GM12878 (cell line): ENCODE data around the gene PVALEF. TPM values are rescaled to one million over a fixed set of nuclear protein-coding genes. Genes with fewer than 3 reads are reported as not detected.

Experiments
- ATAC-seq: fragments of 200-7000 bp; cut with Tn5 transposase; 3 replicates; pipeline ENCODE4 v1.9.1; 2020; ENCODE audit warnings: mild to moderate bottlenecking, moderate library complexity
- BruUV-seq: library from RNA; stranded (reverse); fragments of 400-500 nt; replicated peaks from 2 replicates; lab custom pipeline; 2021; lab: Mats Ljungman, UMichigan
- CTCF ChIA-PET: fragments of 300-600 bp; sonication (Branson Sonifier 250); formaldehyde crosslinking; extraction: SDS; loops from one replicate; lab custom pipeline; 2021; ENCODE audit warnings: inconsistent platforms; lab: Yijun Ruan, JAX
- POLR2A ChIA-PET: fragments of 350-600 bp; formaldehyde crosslinking; extraction: SDS; loops from one replicate; lab custom pipeline; 2021; ENCODE audit warnings: inconsistent platforms; lab: Charles Lee
- RAD21 ChIA-PET: fragments of 300-600 bp; sonication (Branson Sonifier 250); formaldehyde crosslinking; loops from one replicate; lab custom pipeline; 2023; ENCODE audit warnings: antibody characterized with exemption; ENCODE audit not compliant: unreplicated experiment; lab: Charles Lee
- SMC1A ChIA-PET: fragments of 300-600 bp; sonication (Branson Sonifier 250); formaldehyde crosslinking; loops from one replicate; lab custom pipeline; 2023; ENCODE audit not compliant: unreplicated experiment, uncharacterized antibody; lab: Charles Lee
- DNase-seq: peaks from one replicate; pipeline ENCODE4 v3.0.0-alpha.2; 2011; ENCODE audit warnings: low read depth, low spot score
- FAIRE-seq: peaks from 3 replicates; lab custom pipeline; 2011; peaks lifted over from hg19 to GRCh38; lab: Jason Lieb, UNC
- H2AFZ ChIP-seq: 2 replicates; pipeline ENCODE4 v1.6.0; 2011; ENCODE audit warnings: low read depth, low read length, control low read depth; ENCODE audit not compliant: control insufficient read depth
- H3K27ac ChIP-seq: 2 replicates; pipeline ENCODE4 v1.5.1; 2011; ENCODE audit warnings: control low read depth; ENCODE audit not compliant: control insufficient read depth, insufficient read depth
- H3K27me3 ChIP-seq, 2 experiments: replicated peaks in 1 of 2; 2 replicates each; pipeline versions ENCODE4 v1.6.0 to v1.6.1; 2011; ENCODE audit warnings: low read length in 1 of 2; ENCODE audit not compliant: control insufficient read depth in 2 of 2, insufficient read depth in 2 of 2
- H3K36me3 ChIP-seq, 2 experiments: 2 replicates each; pipeline ENCODE4 v1.5.1; 2011; ENCODE audit warnings: low read length in 1 of 2; ENCODE audit not compliant: control insufficient read depth in 2 of 2, insufficient read depth in 2 of 2
- H3K4me1 ChIP-seq: 2 replicates; pipeline ENCODE4 v1.6.1; 2011; ENCODE audit warnings: mild to moderate bottlenecking, low read length, moderate library complexity, mixed read lengths; ENCODE audit not compliant: control insufficient read depth, insufficient read depth
- H3K4me2 ChIP-seq: 2 replicates; pipeline ENCODE4 v1.6.0; 2011; ENCODE audit warnings: control low read depth; ENCODE audit not compliant: control insufficient read depth, insufficient read depth
- H3K4me3 ChIP-seq: fragments of 200-600 bp; sonication (generic); 2 replicates; pipeline ENCODE4 v1.5.1; 2016
- H3K79me2 ChIP-seq: 2 replicates; pipeline ENCODE4 v1.6.0; 2011; ENCODE audit warnings: low read length; ENCODE audit not compliant: control insufficient read depth, insufficient read depth
- H3K9ac ChIP-seq: 2 replicates; pipeline ENCODE4 v1.8.0; 2011; ENCODE audit warnings: low read length, control low read depth, mixed read lengths; ENCODE audit not compliant: control insufficient read depth, insufficient read depth
- H3K9me3 ChIP-seq: replicated peaks from 3 replicates; pipeline ENCODE4 v1.5.1; 2011; ENCODE audit warnings: mild to moderate bottlenecking, low read length; ENCODE audit not compliant: control insufficient read depth, insufficient read depth
- H4K20me1 ChIP-seq: 2 replicates; pipeline ENCODE4 v1.6.0; 2011; ENCODE audit not compliant: control insufficient read depth, insufficient read depth
- CREM ChIP-seq: IDR thresholded peaks from 2 replicates; pipeline ENCODE4 v1.6.1; 2014; ENCODE audit warnings: antibody characterized with exemption, low read depth
- ESRRA ChIP-seq: IDR thresholded peaks from 2 replicates; pipeline ENCODE4 v1.6.1; 2012; ENCODE audit warnings: mild to moderate bottlenecking, low read length, improper control_type of control experiment
- HDGF ChIP-seq: fragments of 450-650 bp; IDR thresholded peaks from 2 replicates; pipeline ENCODE4 v1.6.1; 2016; ENCODE audit warnings: antibody characterized with exemption
- KDM1A ChIP-seq: fragments of 200-600 bp; sonication (generic); IDR thresholded peaks from 2 replicates; pipeline ENCODE4 v1.6.1; 2016; ENCODE audit warnings: borderline replicate concordance
- LARP7 ChIP-seq: fragments of 450-650 bp; IDR thresholded peaks from 2 replicates; pipeline ENCODE4 v1.6.1; 2017; ENCODE audit warnings: mild to moderate bottlenecking
- NFIC ChIP-seq: IDR thresholded peaks from 2 replicates; pipeline ENCODE4 v1.6.1; 2012; ENCODE audit warnings: low read depth, mild to moderate bottlenecking, inconsistent platforms, low read length, moderate library complexity
- NFYB ChIP-seq: IDR thresholded peaks from 2 replicates; pipeline ENCODE4 v1.6.1; 2011; ENCODE audit warnings: low read depth, mild to moderate bottlenecking, low read length, improper control_type of control experiment, moderate library complexity; ENCODE audit not compliant: insufficient read depth
- NR2C1 ChIP-seq: fragments of 450-650 bp; IDR thresholded peaks from 2 replicates; pipeline ENCODE4 v1.6.1; 2017; ENCODE audit warnings: antibody characterized with exemption, mild to moderate bottlenecking, moderate library complexity
- PAX5 ChIP-seq: IDR thresholded peaks from 2 replicates; pipeline ENCODE4 v1.6.1; 2011; ENCODE audit warnings: low read depth, low read length, borderline replicate concordance
- POLR2AphosphoS2 ChIP-seq: IDR thresholded peaks from 2 replicates; pipeline ENCODE4 v1.6.1; 2011; ENCODE audit warnings: low read depth, mild to moderate bottlenecking, low read length, improper control_type of control experiment, moderate library complexity
- RFX5 ChIP-seq: IDR thresholded peaks from 2 replicates; pipeline ENCODE4 v1.6.1; 2011; ENCODE audit warnings: low read depth, low read length, improper control_type of control experiment
- SMARCA5 ChIP-seq: fragments of 450-650 bp; IDR thresholded peaks from 2 replicates; pipeline ENCODE4 v1.6.1; 2017; ENCODE audit warnings: mild to moderate bottlenecking
- SRF ChIP-seq, 2 experiments: IDR thresholded peaks; 2 replicates each; pipeline ENCODE4 v1.6.1; 2011; ENCODE audit warnings: low read depth in 2 of 2, low read length in 2 of 2, mild to moderate bottlenecking in 1 of 2, moderate library complexity in 1 of 2
- TARDBP ChIP-seq: IDR thresholded peaks from 2 replicates; pipeline ENCODE4 v1.6.1; 2016; ENCODE audit warnings: borderline replicate concordance
- TBL1XR1 ChIP-seq: IDR thresholded peaks from 2 replicates; pipeline ENCODE4 v1.6.1; 2012; ENCODE audit warnings: low read depth, low read length, improper control_type of control experiment
- USF2 ChIP-seq: IDR thresholded peaks from 2 replicates; pipeline ENCODE4 v1.6.1; 2011; ENCODE audit warnings: low read depth, low read length, improper control_type of control experiment, borderline replicate concordance
- ZBTB40 ChIP-seq: fragments of 450-650 bp; IDR thresholded peaks from 2 replicates; pipeline ENCODE4 v1.6.1; 2016; ENCODE audit warnings: mild to moderate bottlenecking, moderate library complexity, borderline replicate concordance
- ZNF274 ChIP-seq: IDR thresholded peaks from one replicate; pipeline ENCODE4 v1.8.0; 2011; ENCODE audit not compliant: insufficient read length, insufficient read depth
- ZNF622 ChIP-seq: fragments of 450-650 bp; IDR thresholded peaks from 2 replicates; pipeline ENCODE4 v1.6.1; 2017; ENCODE audit warnings: mild to moderate bottlenecking, inconsistent platforms
- WGBS: methylation state at CpG from one replicate; pipeline ENCODE4 v1.1.6; 2016; ENCODE audit warnings: low lambda C conversion rate; ENCODE audit not compliant: insufficient replicate concordance, insufficient coverage; ENCODE audit errors: missing lambda C conversion rate; 5-methylcytosine and 5-hydroxymethylcytosine counted together
- in situ Hi-C: fragments of 300-500 bp; cut with MboI; formaldehyde crosslinking; loops from 9 replicates; pipeline ENCODE4 v1.14.3; 2018; ENCODE audit warnings: mixed read lengths
- intact Hi-C: fragments of 100-400 bp; cut with micrococcal nuclease; formaldehyde crosslinking; loops from one replicate; pipeline ENCODE4 v1.14.2; 2022; ENCODE audit not compliant: unreplicated experiment
- polyA plus RNA-seq, 11 experiments: library from polyadenylated mRNA; depleted of rRNA in 4 of 11; unstranded in 6 of 11; stranded (reverse) in 5 of 11; fragments of >200 nt; fragmentation: Nextera tagmentation in 4 of 11; fragmentation: Illumina TruSeq in 1 of 11; extraction: Ambion mirVana in 4 of 11; extraction: Trizol in 1 of 11; gene quantifications; 1 replicate in 1 of 11; 2 replicates in 10 of 11; pipeline versions ENCODE4 v1.2.1 to v1.2.3, GENCODE V29; 2011 to 2016; ENCODE audit warnings: inconsistent platforms in 2 of 11, missing spikeins in 2 of 11, low read depth in 1 of 11
- total RNA-seq, 4 experiments: library from RNA; depleted of rRNA in 3 of 4; stranded (reverse); fragments of >200 nt in 3 of 4; fragmentation: Illumina TruSeq in 1 of 4; extraction: Trizol in 1 of 4; gene quantifications; 2 replicates each; pipeline versions ENCODE4 v1.2.1 to v1.2.3, GENCODE V29; 2013 to 2021

PVALEF gene
- total and polyA plus RNA-seq, 10 of the 15 experiments (the other 5 are each of a cell fraction or from before 2014, with no cell fraction given): not detected

GRCh38 chr17:81179220-81179619, 13.9 kb downstream of the PVALEF start:
- no peaks in the 10 kb centered on the region for H3K27me3 ChIP-seq
- WGBS: 13% methylated on average over 9 of the region's 9 CpGs
- CTCF ChIA-PET: no interaction called here
- no peak overlapping the region for H3K9ac ChIP-seq
- BruUV-seq: no TSS peak
- H4K20me1 ChIP-seq: no peaks in the 10 kb centered on the region
- no peak; the same call in 2 of the 3 replicates for ATAC-seq
- TF ChIP-seq NR2C1: no peak
- TF ChIP-seq NFIC: no peak
- no peak for TF ChIP-seq ZNF622
- TF ChIP-seq ESRRA: no peak
- no peak for TF ChIP-seq RFX5
- TF ChIP-seq NFYB: no peak
- TF ChIP-seq TBL1XR1: no peak
- TF ChIP-seq SMARCA5: no peak
- TF ChIP-seq CREM: no peak
- TF ChIP-seq POLR2AphosphoS2: no peak
- no peak for TF ChIP-seq LARP7
- TF ChIP-seq SRF (IDR thresholded peaks at IDR 0.05; ENCODE audit: low read depth in 2 of 2, low read length in 2 of 2): no peak
- TF ChIP-seq ZNF274: no peak
- no peak for TF ChIP-seq ZBTB40
- TF ChIP-seq HDGF: no peak
- TF ChIP-seq TARDBP: no peak
- no peak for TF ChIP-seq PAX5
- TF ChIP-seq USF2: no peak
- no peak for TF ChIP-seq KDM1A
- TF ChIP-seq, all 136 proteins: peak for 0
- RAD21 ChIA-PET: no interaction called here
- Histone ChIP-seq H3K27ac (no peak overlapping the region), H3K36me3 (no peaks in the 10 kb centered on the region), H3K4me3 (no peak overlapping the region), H3K9me3 (no peaks in the 10 kb centered on the region; the same call in 2 of the 3 replicates), H2AFZ (no peak overlapping the region), H3K4me1 (no peaks in the 10 kb centered on the region), H3K4me2 (no peak overlapping the region), H3K79me2 (no peaks in the 10 kb centered on the region)
- no peak for FAIRE-seq
- no peak for DNase-seq
- SMC1A ChIA-PET: no interaction called here
- intact Hi-C loops (no loop called here), in situ Hi-C loops (no loop called here)
- POLR2A ChIA-PET: no interaction called here
